Neural cell (in vitro differentiated cells): ENCODE data around the gene HEATR9. TPM values are rescaled to one million over a fixed set of nuclear protein-coding genes. Genes with fewer than 3 reads are reported as not detected.

Experiments
- H2AFZ ChIP-seq: fragments of 200-600, 300-800 bp; sonication (generic), shearing (Covaris generic); 2 replicates; pipeline ENCODE4 v1.6.0; 2014; ENCODE audit warnings: low read depth, mild to moderate bottlenecking, antibody characterized with exemption, low read length, moderate library complexity
- H3F3A ChIP-seq: fragments of 200-600 bp; shearing (Covaris generic); 2 replicates; pipeline ENCODE4 v1.6.1; 2016; ENCODE audit warnings: mild to moderate bottlenecking, moderate library complexity, mixed read lengths, antibody characterized with exemption, low read length; ENCODE audit not compliant: insufficient read depth, poor library complexity, severe bottlenecking
- H3K27ac ChIP-seq: fragments of 200-600, 300-800 bp; sonication (generic), shearing (Covaris generic); 2 replicates; pipeline ENCODE4 v1.5.1; 2014; ENCODE audit warnings: mild to moderate bottlenecking, low read length, moderate library complexity
- H3K27me3 ChIP-seq: fragments of 300-800, 200-600 bp; sonication (generic), shearing (Covaris generic); 2 replicates; pipeline ENCODE4 v1.6.0; 2014; ENCODE audit warnings: mild to moderate bottlenecking, low read depth, low read length, moderate library complexity; ENCODE audit not compliant: insufficient read depth
- H3K36me3 ChIP-seq: fragments of 300-800, 200-600 bp; sonication (generic), shearing (Covaris generic); 2 replicates; pipeline ENCODE4 v1.5.1; 2014; ENCODE audit warnings: mild to moderate bottlenecking, antibody characterized with exemption, low read length, moderate library complexity; ENCODE audit not compliant: insufficient read depth
- H3K4me2 ChIP-seq: fragments of 300-800, 200-600 bp; sonication (generic), shearing (Covaris generic); 2 replicates; pipeline ENCODE4 v1.6.0; 2014; ENCODE audit warnings: mild to moderate bottlenecking, low read length
- H3K4me3 ChIP-seq: fragments of 300-800, 200-600 bp; sonication (generic), shearing (Covaris generic); 2 replicates; pipeline ENCODE4 v1.5.1; 2014; ENCODE audit warnings: mild to moderate bottlenecking, low read length, moderate library complexity
- H3K79me2 ChIP-seq: fragments of 200-600 bp; shearing (Covaris generic); replicated peaks from 2 replicates; pipeline ENCODE4 v1.6.0; 2014; ENCODE audit warnings: mild to moderate bottlenecking, low read length, moderate library complexity; ENCODE audit not compliant: insufficient read depth
- H3K9ac ChIP-seq: fragments of 300-800, 200-600 bp; sonication (generic), shearing (Covaris generic); 2 replicates; pipeline ENCODE4 v1.6.1; 2016; ENCODE audit warnings: mild to moderate bottlenecking, low read length, mixed read lengths
- H3K9me2 ChIP-seq: fragments of 200-600 bp; shearing (Covaris generic); 2 replicates; pipeline ENCODE4 v1.6.1; 2016; ENCODE audit warnings: mild to moderate bottlenecking, low read length, mixed read lengths; ENCODE audit not compliant: insufficient read depth
- H3K9me3 ChIP-seq: fragments of 200-600, 300-800 bp; sonication (generic), shearing (Covaris generic); 2 replicates; pipeline ENCODE4 v1.6.1; 2016; ENCODE audit warnings: mild to moderate bottlenecking, mixed run types, low read length, moderate library complexity, mixed read lengths
- H4K20me1 ChIP-seq: fragments of 200-600 bp; shearing (Covaris generic); 2 replicates; pipeline ENCODE4 v1.6.1; 2016; ENCODE audit warnings: mild to moderate bottlenecking, mixed run types; ENCODE audit not compliant: insufficient read depth
- CTCF ChIP-seq: fragments of 450-650 bp; IDR thresholded peaks from 2 replicates; pipeline ENCODE4 v1.5.1; 2014; ENCODE audit warnings: antibody characterized with exemption, mild to moderate bottlenecking, moderate library complexity; ENCODE audit not compliant: poor library complexity, severe bottlenecking
- EP300 ChIP-seq: fragments of 450-650 bp; conservative IDR thresholded peaks from 2 replicates; pipeline ENCODE4 v1.6.1; 2014; ENCODE audit warnings: antibody characterized with exemption, mild to moderate bottlenecking, moderate library complexity; ENCODE audit not compliant: poor library complexity, severe bottlenecking
- EZH2 ChIP-seq: fragments of 200-600, 300-800 bp; shearing (Covaris generic), sonication (generic); IDR thresholded peaks from 2 replicates; pipeline ENCODE4 v1.6.1; 2014; ENCODE audit warnings: antibody characterized with exemption, low read length, borderline replicate concordance, mild to moderate bottlenecking; ENCODE audit not compliant: insufficient read depth, poor library complexity, severe bottlenecking
- MXI1 ChIP-seq: fragments of 450-650 bp; conservative IDR thresholded peaks from 2 replicates; pipeline ENCODE4 v1.6.1; 2014; ENCODE audit warnings: antibody characterized with exemption, mild to moderate bottlenecking; ENCODE audit not compliant: poor library complexity, severe bottlenecking
- POLR2AphosphoS5 ChIP-seq: IDR thresholded peaks from 2 replicates; pipeline ENCODE4 v1.6.1; 2012
- RAD21 ChIP-seq: fragments of 450-650 bp; conservative IDR thresholded peaks from 2 replicates; pipeline ENCODE4 v1.6.1; 2014; ENCODE audit warnings: antibody characterized with exemption, mild to moderate bottlenecking, moderate library complexity
- REST ChIP-seq: IDR thresholded peaks from 2 replicates; pipeline ENCODE4 v1.6.1; 2012; ENCODE audit warnings: borderline replicate concordance
- SMC3 ChIP-seq: fragments of 450-650 bp; conservative IDR thresholded peaks from 2 replicates; pipeline ENCODE4 v1.6.1; 2014; ENCODE audit warnings: antibody characterized with exemption, mild to moderate bottlenecking, moderate library complexity; ENCODE audit not compliant: poor library complexity
- TAF1 ChIP-seq: IDR thresholded peaks from 2 replicates; pipeline ENCODE4 v1.6.1; 2012; ENCODE audit warnings: low read depth
- polyA plus RNA-seq: library from polyadenylated mRNA; depleted of rRNA; stranded (reverse); fragments of >200 nt; gene quantifications from 2 replicates; pipeline ENCODE4 v1.2.3, GENCODE V29; 2014

The HEATR9 gene
- polyA plus RNA-seq, 1 donor from 2014 or later, result not detected

GRCh38 chr17:35872196-35872980, 3.7 kb upstream of the HEATR9 start:
- Histone ChIP-seq H3K9ac (no peak overlapping the region), H3K27ac (no peak overlapping the region), H3K27me3 (no peaks in the 10 kb centered on the region), H2AFZ (no peak overlapping the region), H3K4me2 (no peak overlapping the region), H3K9me3 (no peaks in the 10 kb centered on the region), H3K79me2 (no peaks in the 10 kb centered on the region), H3K4me3 (no peak overlapping the region), H3F3A (no peaks in the 10 kb centered on the region), H4K20me1 (no peaks in the 10 kb centered on the region), H3K9me2 (no peaks in the 10 kb centered on the region), H3K36me3 (no peaks in the 10 kb centered on the region)
- no peak for TF ChIP-seq EZH2
- no peak for TF ChIP-seq REST
- no peak for TF ChIP-seq RAD21
- no peak for TF ChIP-seq TAF1
- TF ChIP-seq EP300, result no peak
- TF ChIP-seq SMC3, result no peak

GRCh38 chr17:35870906-35871819, 2.5 kb upstream of the HEATR9 start:
- H3K4me2 ChIP-seq, result no peak overlapping the region
- H3K27me3 ChIP-seq, result no peaks in the 10 kb centered on the region
- no peaks in the 10 kb centered on the region for H3F3A ChIP-seq
- H3K36me3 ChIP-seq, result no peaks in the 10 kb centered on the region
- no peaks in the 10 kb centered on the region for H3K79me2 ChIP-seq
- TF ChIP-seq SMC3 (no peak), REST (no peak), RAD21 (no peak), EP300 (no peak), TAF1 (no peak), CTCF (no peak), EZH2 (no peak), MXI1 (no peak), POLR2AphosphoS5 (no peak)
- no peaks in the 10 kb centered on the region for H3K9me3 ChIP-seq
- no peaks in the 10 kb centered on the region for H4K20me1 ChIP-seq
- H3K4me3 ChIP-seq, result no peak overlapping the region
- H3K27ac ChIP-seq, result no peak overlapping the region
- no peaks in the 10 kb centered on the region for H3K9me2 ChIP-seq
- H2AFZ ChIP-seq, result no peak overlapping the region
- H3K9ac ChIP-seq, result no peak overlapping the region
